Measurements from ENCODE around the gene ZEB2. TPM values are rescaled to one million over a fixed set of nuclear protein-coding genes. Genes with fewer than 3 reads are reported as not detected.

The ZEB2 gene
- total RNA-seq, 1 donor from 2014 or later: 88.5 TPM

- H3K9me3 Mint-ChIP-seq: no peaks in the 10 kb centered on the region
- peak overlapping the region; percentile 86 for H3K4me3 Mint-ChIP-seq
- no peak for DNase-seq (ENCODE audit: extremely low spot score, unreplicated experiment)
- peaks cover 57% of the 10 kb centered on the region for H3K4me1 Mint-ChIP-seq (ENCODE audit: unreplicated experiment)
- H3K27ac Mint-ChIP-seq: no peak overlapping the region
- peaks cover 10% of the 10 kb centered on the region for H3K36me3 Mint-ChIP-seq
- TF ChIP-seq CTCF (conservative IDR thresholded peaks at IDR 0.05): no peak
- peaks cover 87% of the 10 kb centered on the region for H3K27me3 Mint-ChIP-seq
Observed at GRCh38 chr2:144512470-144512869, 7.4 kb downstream of the ZEB2 start.

- H3K27ac Mint-ChIP-seq: no peak overlapping the region
- peaks cover 61% of the 10 kb centered on the region for H3K4me1 Mint-ChIP-seq (ENCODE audit: unreplicated experiment)
- H3K4me3 Mint-ChIP-seq: peak overlapping the region; percentile 86
Observed at GRCh38 chr2:144511937-144512336, 8.0 kb downstream of the ZEB2 start.

GRCh38 chr2:144511226-144511810 is 8.6 kb downstream of the ZEB2 start:
- Mint-ChIP-seq H3K4me3 (peak overlapping the region; percentile 67), H3K9me3 (no peaks in the 10 kb centered on the region), H3K36me3 (peaks cover 7% of the 10 kb centered on the region), H3K4me1 (ENCODE audit: unreplicated experiment) (peaks cover 61% of the 10 kb centered on the region), H3K27me3 (peaks cover 91% of the 10 kb centered on the region), H3K27ac (peak overlapping the region; percentile 49)
- TF ChIP-seq CTCF (conservative IDR thresholded peaks at IDR 0.05): no peak
- DNase-seq (ENCODE audit: extremely low spot score, unreplicated experiment): no peak

More at GRCh38 chr2:144511937-144512336, 8.0 kb downstream of the ZEB2 start:
- Mint-ChIP-seq H3K36me3 (peaks cover 7% of the 10 kb centered on the region), H3K9me3 (no peaks in the 10 kb centered on the region), H3K27me3 (peaks cover 89% of the 10 kb centered on the region)
- TF ChIP-seq CTCF (conservative IDR thresholded peaks at IDR 0.05): no peak
- no peak for DNase-seq (ENCODE audit: extremely low spot score, unreplicated experiment)

GRCh38 chr2:144510294-144510991 is 9.5 kb downstream of the ZEB2 start:
- Mint-ChIP-seq H3K9me3 (no peaks in the 10 kb centered on the region), H3K4me1 (ENCODE audit: unreplicated experiment) (peaks cover 61% of the 10 kb centered on the region), H3K27me3 (peaks cover 91% of the 10 kb centered on the region), H3K36me3 (peaks cover 7% of the 10 kb centered on the region), H3K4me3 (peak overlapping the region; percentile 67), H3K27ac (peak overlapping the region; percentile 49)
- TF ChIP-seq CTCF (conservative IDR thresholded peaks at IDR 0.05): no peak
- no peak for DNase-seq (ENCODE audit: extremely low spot score, unreplicated experiment)

- no peak for TF ChIP-seq CTCF (conservative IDR thresholded peaks at IDR 0.05)
- Mint-ChIP-seq H3K36me3 (peaks cover 7% of the 10 kb centered on the region), H3K27me3 (peaks cover 91% of the 10 kb centered on the region), H3K4me1 (ENCODE audit: unreplicated experiment) (peaks cover 67% of the 10 kb centered on the region), H3K27ac (no peak overlapping the region), H3K4me3 (peak overlapping the region; percentile 72), H3K9me3 (no peaks in the 10 kb centered on the region)
- DNase-seq (ENCODE audit: extremely low spot score, unreplicated experiment): no peak
Observed at GRCh38 chr2:144509879-144510221, 10.1 kb downstream of the ZEB2 start.

Measured in type B pancreatic cell (in vitro differentiated cells).